ENCODE data around the gene ADD3. TPM values are rescaled to one million over a fixed set of nuclear protein-coding genes. Genes with fewer than 3 reads are reported as not detected.

ADD3 gene
- total RNA-seq, 1 donor from 2014 or later, result 401 TPM

- DNase-seq, result no peak
These were observed 148.3 kb downstream of the ADD3 start for GRCh38 chr10:110156046-110156445.

- no peak for DNase-seq
These were observed 150.5 kb downstream of the ADD3 start for GRCh38 chr10:110158051-110159005.

DNA sequence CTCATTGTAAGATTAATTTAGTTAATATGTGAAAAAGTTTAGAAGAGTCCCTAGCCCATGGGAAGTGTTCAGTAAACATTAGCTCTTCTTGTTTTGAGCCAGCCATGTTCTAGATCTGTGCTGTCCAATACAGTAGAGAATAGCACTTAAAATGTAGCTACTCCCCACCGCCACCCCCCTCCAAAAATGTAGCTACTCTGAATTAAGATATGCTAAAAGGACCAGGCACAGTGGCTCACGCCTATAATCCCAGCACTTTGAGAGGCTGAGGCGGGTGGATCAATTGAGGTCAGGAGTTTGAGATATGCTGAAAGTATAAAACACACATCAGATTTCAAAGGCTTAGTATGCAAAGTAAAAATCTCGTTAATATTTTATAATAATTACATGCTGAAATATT is 152.3 kb downstream of the ADD3 start:
- DNase-seq, result no peak

GRCh38 chr10:110160522-110160921 is 152.7 kb downstream of the ADD3 start:
- DNase-seq, result no peak

GRCh38 chr10:110162741-110163145 is 155.0 kb downstream of the ADD3 start:
- no peak for DNase-seq

DNA sequence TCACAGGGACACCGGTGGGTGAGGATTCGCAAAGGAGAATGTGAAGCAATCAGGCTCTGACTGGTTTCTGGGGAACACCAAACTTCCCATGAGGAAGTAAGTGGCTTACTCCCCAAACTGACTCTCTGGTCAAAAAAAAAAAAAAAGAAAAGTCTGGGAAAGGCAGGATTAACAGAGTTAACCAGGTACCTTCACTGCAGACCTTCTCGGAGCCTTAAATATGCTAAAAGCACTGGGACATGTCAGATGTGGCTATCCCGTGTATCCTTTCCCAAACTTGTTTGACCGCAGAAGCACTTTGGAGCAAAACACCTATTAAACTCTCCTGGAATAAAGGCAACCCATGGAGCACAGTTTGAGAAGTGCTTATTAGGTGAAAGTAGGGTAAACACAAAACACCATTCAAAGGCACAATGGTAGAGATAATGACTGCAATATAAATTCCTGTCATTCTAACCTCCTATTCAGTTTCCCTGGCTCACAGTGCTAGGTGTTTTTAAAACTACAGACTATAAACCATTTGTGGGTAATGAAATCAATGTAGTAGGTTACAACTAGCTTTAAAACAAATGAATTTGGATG is 155.5 kb downstream of the ADD3 start:
- DNase-seq, result no peak

- no peak for DNase-seq
These were observed 156.1 kb downstream of the ADD3 start for GRCh38 chr10:110163841-110164240.

- no peak for DNase-seq
These were observed 157.5 kb downstream of the ADD3 start for GRCh38 chr10:110165239-110165638.

GRCh38 chr10:110167149-110167548 is 159.4 kb downstream of the ADD3 start:
- DNase-seq, result no peak

DNA sequence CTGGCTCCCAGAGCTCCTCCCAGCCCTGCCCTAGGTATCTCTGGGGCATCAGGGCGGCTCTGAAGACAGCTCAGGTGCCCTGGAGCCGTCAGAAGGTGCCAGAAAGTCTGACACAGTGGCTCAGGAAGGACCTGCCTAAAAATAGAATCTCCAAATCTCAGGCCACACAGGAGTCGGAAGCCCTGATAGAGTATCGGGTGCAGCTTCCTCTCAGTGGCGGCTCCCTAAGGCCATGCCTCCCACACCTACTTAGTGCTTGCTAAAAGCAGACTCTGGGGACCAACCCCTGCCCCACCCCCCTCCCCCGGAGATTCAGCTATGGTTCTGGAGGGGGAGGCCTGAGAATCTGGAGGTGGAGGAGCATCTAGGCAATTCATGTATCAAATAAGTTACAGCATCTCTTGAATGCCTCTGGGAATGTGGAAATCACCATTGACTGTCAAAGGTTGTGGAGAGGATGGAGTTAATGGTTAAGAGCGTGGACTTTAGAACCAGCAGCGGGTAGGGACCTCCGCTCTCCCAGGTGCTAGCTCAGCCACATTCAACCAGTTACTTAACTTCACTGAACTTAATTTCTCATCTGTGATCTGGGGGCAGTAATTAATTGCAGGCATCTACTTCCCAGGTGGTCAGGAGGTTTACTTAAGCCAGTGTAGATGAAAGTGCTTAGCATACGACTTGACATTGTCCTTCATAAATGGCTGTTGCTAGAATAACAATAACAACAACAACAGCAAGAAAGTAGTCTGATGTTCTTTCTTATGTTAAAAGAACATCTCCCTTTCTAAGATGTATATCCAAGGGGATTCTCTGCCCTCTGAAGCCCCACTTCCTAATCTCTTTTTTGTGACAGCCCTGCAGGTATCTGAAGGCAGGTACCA is 161.1 kb downstream of the ADD3 start:
- DNase-seq, result no peak

DNA sequence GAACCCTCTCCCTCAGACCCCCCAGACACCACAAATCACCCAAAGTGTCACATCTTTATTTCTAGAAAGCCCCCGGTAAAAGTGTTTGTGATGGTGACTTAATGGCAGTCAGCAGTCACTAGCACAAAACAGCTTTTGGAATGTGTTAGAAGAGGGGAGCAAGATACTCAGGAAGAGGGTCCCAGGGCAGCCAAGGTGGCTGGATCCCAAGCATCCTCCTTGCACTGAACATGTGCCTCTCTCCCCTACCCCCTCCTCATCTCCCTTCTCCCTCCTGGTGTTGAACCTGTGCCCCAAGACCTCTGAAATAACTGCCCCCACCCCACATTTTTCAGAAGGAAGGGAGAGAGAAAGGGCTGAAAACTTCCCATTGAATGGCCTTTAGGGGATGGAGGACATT is 161.8 kb downstream of the ADD3 start:
- no peak for DNase-seq

- no peak for DNase-seq
These were observed 162.6 kb downstream of the ADD3 start for GRCh38 chr10:110170142-110170971.

GRCh38 chr10:110171032-110171431 is 163.2 kb downstream of the ADD3 start:
- no peak for DNase-seq

- no peak for DNase-seq
These were observed 164.4 kb downstream of the ADD3 start for GRCh38 chr10:110172155-110172554.

DNA sequence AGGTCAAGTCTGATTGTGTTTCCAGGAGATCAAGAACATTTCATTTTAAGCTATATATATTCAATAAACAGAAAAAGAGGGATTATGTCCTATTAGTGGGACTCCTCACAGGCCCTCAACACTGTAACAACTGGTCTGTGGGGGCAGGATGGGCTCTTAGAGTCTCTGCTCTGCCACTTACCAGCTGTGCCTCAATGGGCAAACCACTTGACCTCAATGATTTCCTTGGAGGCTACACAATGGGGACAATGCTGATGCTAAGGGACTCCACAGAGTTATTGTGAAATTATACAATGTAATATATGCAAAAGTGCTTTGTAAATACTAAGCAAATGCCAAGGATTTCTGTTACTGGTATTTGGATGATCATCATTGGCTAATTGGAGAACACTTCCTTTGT is 166.4 kb downstream of the ADD3 start:
- DNase-seq, result no peak

GRCh38 chr10:110174816-110175215 is 167.0 kb downstream of the ADD3 start:
- DNase-seq, result no peak

DNA sequence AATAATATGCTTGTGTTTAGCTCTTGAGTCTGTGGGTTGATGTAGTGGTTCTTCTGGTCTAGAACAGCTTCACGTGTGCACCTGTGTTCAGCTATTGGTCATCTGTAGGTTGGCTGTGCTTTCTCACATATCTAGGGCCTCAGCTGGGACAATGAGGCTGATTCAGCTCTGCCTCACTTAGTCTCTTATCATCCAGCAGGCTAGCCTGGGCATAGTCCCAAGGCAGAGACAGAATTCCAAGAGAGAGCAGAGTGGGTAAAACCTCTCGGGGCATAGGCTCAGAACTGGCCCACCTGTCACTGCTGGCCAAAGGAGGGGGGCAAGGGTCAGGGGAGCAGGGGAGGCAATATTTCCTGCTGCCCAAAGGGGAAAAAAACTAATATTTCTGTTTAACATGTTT is 167.6 kb downstream of the ADD3 start:
- DNase-seq, result no peak

- peak; percentile 20 for DNase-seq
These were observed 168.6 kb downstream of the ADD3 start for GRCh38 chr10:110176141-110177030.

GRCh38 chr10:110179220-110179619 is 171.4 kb downstream of the ADD3 start:
- DNase-seq, result no peak

DNA sequence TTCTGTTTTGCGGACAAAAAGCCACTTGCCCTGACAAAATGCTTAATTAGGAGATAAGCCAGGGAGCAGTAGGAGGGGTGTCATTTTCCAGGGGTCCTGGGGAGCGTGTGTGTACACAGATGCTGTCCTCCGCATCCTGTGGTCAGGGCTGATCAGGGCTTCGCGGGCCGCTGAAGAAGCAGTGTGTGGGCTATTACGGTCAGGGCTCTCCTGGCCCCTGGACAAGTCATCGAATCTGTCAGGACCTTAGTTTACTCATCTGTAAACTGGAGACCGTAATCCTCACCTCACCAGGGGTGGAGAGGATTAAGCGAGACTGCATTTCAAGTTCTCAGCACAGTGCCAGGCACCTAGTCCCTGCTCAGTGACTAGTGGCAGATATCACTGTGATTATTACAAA is 173.7 kb downstream of the ADD3 start:
- no peak for DNase-seq

- DNase-seq, result no peak
These were observed 174.1 kb downstream of the ADD3 start for GRCh38 chr10:110181911-110182310.
